Loucy (cell line): ENCODE measurements around the gene IRAK3.

ENCODE experiments used
- H2AFZ ChIP-seq: fragments of 200-600 bp; sonication (generic); 2 replicates; pipeline ENCODE4 v1.6.0; 2016; ENCODE audit warnings: antibody characterized with exemption, mild to moderate bottlenecking, low read length, moderate library complexity
- H3F3A ChIP-seq: fragments of 200-600 bp; 2 replicates; pipeline ENCODE4 v1.6.0; 2016; ENCODE audit warnings: antibody characterized with exemption, low read depth, mild to moderate bottlenecking
- H3K27me3 ChIP-seq: fragments of 200-600 bp; sonication (generic); 2 replicates; pipeline ENCODE4 v1.6.1; 2014; ENCODE audit warnings: low read length, mild to moderate bottlenecking; ENCODE audit not compliant: insufficient read depth, poor library complexity, severe bottlenecking
- H3K36me3 ChIP-seq: fragments of 200-600 bp; sonication (generic); 2 replicates; pipeline ENCODE4 v1.6.1; 2016; ENCODE audit warnings: low read length; ENCODE audit not compliant: insufficient read depth
- H3K4me1 ChIP-seq: fragments of 200-600 bp; sonication (generic); 2 replicates; pipeline ENCODE4 v1.5.1; 2014; ENCODE audit warnings: low read length, mild to moderate bottlenecking; ENCODE audit not compliant: insufficient read depth, poor library complexity, severe bottlenecking
- H3K4me2 ChIP-seq: fragments of 200-600 bp; sonication (generic); 2 replicates; pipeline ENCODE4 v1.6.0; 2014; ENCODE audit warnings: antibody characterized with exemption, low read length, low read depth, mild to moderate bottlenecking; ENCODE audit not compliant: poor library complexity, severe bottlenecking
- H3K4me3 ChIP-seq: fragments of 200-600 bp; sonication (generic); 2 replicates; pipeline ENCODE4 v1.5.1; 2014; ENCODE audit warnings: low read length, mild to moderate bottlenecking, mixed read lengths; ENCODE audit not compliant: poor library complexity, severe bottlenecking
- H3K79me2 ChIP-seq: fragments of 200-600 bp; sonication (generic); 2 replicates; pipeline ENCODE4 v1.6.1; 2014; ENCODE audit warnings: low read length; ENCODE audit not compliant: insufficient read depth
- H3K9ac ChIP-seq: fragments of 200-600 bp; sonication (generic); 2 replicates; pipeline ENCODE4 v1.6.0; 2014; ENCODE audit warnings: mild to moderate bottlenecking, low read depth, low read length, moderate library complexity; ENCODE audit not compliant: poor library complexity, severe bottlenecking
- H3K9me2 ChIP-seq: fragments of 200-600 bp; sonication (generic); replicated peaks from 2 replicates; pipeline ENCODE4 v1.6.1; 2016; ENCODE audit warnings: low read depth, low read length, mixed read lengths
- H3K9me3 ChIP-seq: fragments of 200-600 bp; sonication (generic); 2 replicates; pipeline ENCODE4 v1.6.1; 2014; ENCODE audit warnings: mild to moderate bottlenecking, antibody characterized with exemption, low read length, low read depth; ENCODE audit not compliant: insufficient read depth
- H4K20me1 ChIP-seq: fragments of 200-600 bp; sonication (generic); 2 replicates; pipeline ENCODE4 v1.6.0; 2014; ENCODE audit warnings: antibody characterized with exemption, low read length, mild to moderate bottlenecking; ENCODE audit not compliant: insufficient read depth, poor library complexity, severe bottlenecking
- EZH2phosphoT487 ChIP-seq: fragments of 200-600 bp; IDR thresholded peaks from 2 replicates; pipeline ENCODE4 v1.6.1; 2018; ENCODE audit warnings: antibody characterized with exemption, mild to moderate bottlenecking, moderate library complexity, borderline replicate concordance
- TF ChIP-seq, protein P1 (sequence below): fragments of 200-600 bp; sonication (generic); conservative IDR thresholded peaks from 2 replicates; pipeline ENCODE4 v1.5.1; 2014; ENCODE audit warnings: mild to moderate bottlenecking, antibody characterized with exemption, low read length

The IRAK3 gene

GRCh38 chr12:66189486-66189843 lies 451 bp downstream of the IRAK3 start:
- peaks cover under 1% of the 10 kb centered on the region for H3K27me3 ChIP-seq

GRCh38 chr12:66189889-66190288 lies 875 bp downstream of the IRAK3 start:
- Histone ChIP-seq H3K79me2 (no peaks in the 10 kb centered on the region), H3F3A (no peaks in the 10 kb centered on the region), H3K9ac (no peak overlapping the region), H2AFZ (no peak overlapping the region), H3K9me2 (no peaks in the 10 kb centered on the region), H3K27me3 (no peaks in the 10 kb centered on the region), H3K9me3 (no peaks in the 10 kb centered on the region), H4K20me1 (no peaks in the 10 kb centered on the region), H3K4me3 (no peak overlapping the region), H3K4me2 (no peak overlapping the region), H3K36me3 (no peaks in the 10 kb centered on the region), H3K4me1 (no peaks in the 10 kb centered on the region)
- TF ChIP-seq, protein P1, sequence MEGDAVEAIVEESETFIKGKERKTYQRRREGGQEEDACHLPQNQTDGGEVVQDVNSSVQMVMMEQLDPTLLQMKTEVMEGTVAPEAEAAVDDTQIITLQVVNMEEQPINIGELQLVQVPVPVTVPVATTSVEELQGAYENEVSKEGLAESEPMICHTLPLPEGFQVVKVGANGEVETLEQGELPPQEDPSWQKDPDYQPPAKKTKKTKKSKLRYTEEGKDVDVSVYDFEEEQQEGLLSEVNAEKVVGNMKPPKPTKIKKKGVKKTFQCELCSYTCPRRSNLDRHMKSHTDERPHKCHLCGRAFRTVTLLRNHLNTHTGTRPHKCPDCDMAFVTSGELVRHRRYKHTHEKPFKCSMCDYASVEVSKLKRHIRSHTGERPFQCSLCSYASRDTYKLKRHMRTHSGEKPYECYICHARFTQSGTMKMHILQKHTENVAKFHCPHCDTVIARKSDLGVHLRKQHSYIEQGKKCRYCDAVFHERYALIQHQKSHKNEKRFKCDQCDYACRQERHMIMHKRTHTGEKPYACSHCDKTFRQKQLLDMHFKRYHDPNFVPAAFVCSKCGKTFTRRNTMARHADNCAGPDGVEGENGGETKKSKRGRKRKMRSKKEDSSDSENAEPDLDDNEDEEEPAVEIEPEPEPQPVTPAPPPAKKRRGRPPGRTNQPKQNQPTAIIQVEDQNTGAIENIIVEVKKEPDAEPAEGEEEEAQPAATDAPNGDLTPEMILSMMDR = no peak
- TF ChIP-seq EZH2phosphoT487 = no peak

More at GRCh38 chr12:66189486-66189843, 451 bp downstream of the IRAK3 start:
- Histone ChIP-seq H3K9me2 (no peaks in the 10 kb centered on the region), H2AFZ (no peak overlapping the region), H4K20me1 (no peaks in the 10 kb centered on the region), H3K4me3 (no peak overlapping the region), H3K4me1 (no peaks in the 10 kb centered on the region), H3F3A (no peaks in the 10 kb centered on the region), H3K36me3 (no peaks in the 10 kb centered on the region), H3K9me3 (no peaks in the 10 kb centered on the region), H3K9ac (no peak overlapping the region), H3K79me2 (no peaks in the 10 kb centered on the region), H3K4me2 (no peak overlapping the region)
- TF ChIP-seq, protein P1 = no peak
- TF ChIP-seq EZH2phosphoT487 = no peak

GRCh38 chr12:66190519-66191370 lies 1.7 kb downstream of the IRAK3 start:
- no peak overlapping the region for H3K9ac ChIP-seq
- H3F3A ChIP-seq = no peaks in the 10 kb centered on the region
- H3K4me3 ChIP-seq = no peak overlapping the region
- TF ChIP-seq, protein P1 = no peak
- TF ChIP-seq EZH2phosphoT487 = no peak
- H3K4me2 ChIP-seq = no peak overlapping the region
- no peaks in the 10 kb centered on the region for H3K4me1 ChIP-seq
- H3K9me2 ChIP-seq = no peaks in the 10 kb centered on the region
- no peak overlapping the region for H2AFZ ChIP-seq
- H3K79me2 ChIP-seq = no peaks in the 10 kb centered on the region
- no peaks in the 10 kb centered on the region for H3K36me3 ChIP-seq
- no peaks in the 10 kb centered on the region for H4K20me1 ChIP-seq
- H3K9me3 ChIP-seq = no peaks in the 10 kb centered on the region
- H3K27me3 ChIP-seq = no peaks in the 10 kb centered on the region
